Kidney (tissue), 14 donors: ENCODE data around the gene STEAP2. TPM values are rescaled to one million over a fixed set of nuclear protein-coding genes. Genes with fewer than 3 reads are reported as not detected.

Source experiments
- DNase-seq, 5 donors: peaks; one replicate each; pipeline ENCODE4 v3.0.0-alpha.2; 2013 to 2020
- FAIRE-seq: peaks from 2 replicates; lab custom pipeline; 2012; peaks lifted over from hg19 to GRCh38; lab: Jason Lieb, UNC
- H3K27ac ChIP-seq, 2 donors: one replicate each; pipeline ENCODE4 v1.7.0; 2013; ENCODE audit warnings: low read depth in 2 of 2, low read length in 2 of 2, inconsistent platforms in 1 of 2
- H3K27me3 ChIP-seq: one replicate; pipeline ENCODE4 v1.7.1; 2013; ENCODE audit warnings: low read length, inconsistent platforms; ENCODE audit not compliant: control insufficient read depth, insufficient read depth
- H3K36me3 ChIP-seq, 3 donors: one replicate each; pipeline versions ENCODE4 v1.7.0 to v1.7.1; 2013; ENCODE audit warnings: low read length in 3 of 3, control low read depth in 1 of 3, inconsistent platforms in 1 of 3; ENCODE audit not compliant: insufficient read depth in 3 of 3, control insufficient read depth in 2 of 3
- H3K4me1 ChIP-seq, 3 donors: one replicate each; pipeline versions ENCODE4 v1.7.0 to v1.7.1; 2013; ENCODE audit warnings: low read length in 3 of 3, inconsistent platforms in 1 of 3, low read depth in 1 of 3; ENCODE audit not compliant: control insufficient read depth in 2 of 3, insufficient read depth in 2 of 3
- H3K4me3 ChIP-seq, 3 donors: one replicate each; pipeline versions ENCODE4 v1.7.0 to v1.8.1; 2013; ENCODE audit warnings: low read length in 3 of 3, control low read depth in 1 of 3, inconsistent platforms in 1 of 3
- H3K9ac ChIP-seq, 3 donors: one replicate each; pipeline versions ENCODE4 v1.7.0 to v1.7.1; 2013; ENCODE audit warnings: low read length in 3 of 3, control low read depth in 1 of 3, inconsistent platforms in 1 of 3
- H3K9me3 ChIP-seq, 3 donors: one replicate each; pipeline versions ENCODE4 v1.7.0 to v1.7.1; 2013; ENCODE audit warnings: low read length in 3 of 3, control low read depth in 1 of 3, inconsistent platforms in 1 of 3; ENCODE audit not compliant: control insufficient read depth in 2 of 3, insufficient read depth in 1 of 3
- intact Hi-C: fragments of 100-400 bp; cut with DNase I; formaldehyde crosslinking; loops from one replicate; pipeline ENCODE4 v1.11.1; 2022
- polyA plus RNA-seq: library from polyadenylated mRNA; stranded (reverse); fragments of 350-450 nt; fragmentation: Illumina TruSeq; extraction: RNeasy Lipid Tissue Mini Kit (QIAGEN cat#74804); gene quantifications from one replicate; pipeline ENCODE4 v1.2.3, GENCODE V29; 2014; ENCODE audit warnings: low read depth, low replicate concordance; ENCODE audit not compliant: insufficient read depth
- total RNA-seq: library from RNA; stranded (reverse); fragmentation: NEBNext Ultra II Directional; extraction: Animal tissue kit (Norgen Biotek cat#: 25700); gene quantifications from one replicate; pipeline ENCODE4 v1.2.1, GENCODE V29; 2021
- TF ChIP-seq, protein P1 (sequence below): IDR thresholded peaks from 3 replicates; pipeline ENCODE4 v1.5.1; 2012; ENCODE audit warnings: mild to moderate bottlenecking, moderate library complexity, borderline replicate concordance; ENCODE audit not compliant: insufficient read depth; ENCODE audit errors: extremely low read depth
- donor health status: control.
- donor health status: control.
- donor health status: control.
- donor health status: control.
- donor health status: control.
- donor health status: DM: yes; HTN: yes; CAD: no.
- donor health status: Normal renal cell carcinoma (clear cell type).

STEAP2 gene
- total and polyA plus RNA-seq, 2 donors from 2014 or later, result 8.9 to 15.8 TPM

DNA sequence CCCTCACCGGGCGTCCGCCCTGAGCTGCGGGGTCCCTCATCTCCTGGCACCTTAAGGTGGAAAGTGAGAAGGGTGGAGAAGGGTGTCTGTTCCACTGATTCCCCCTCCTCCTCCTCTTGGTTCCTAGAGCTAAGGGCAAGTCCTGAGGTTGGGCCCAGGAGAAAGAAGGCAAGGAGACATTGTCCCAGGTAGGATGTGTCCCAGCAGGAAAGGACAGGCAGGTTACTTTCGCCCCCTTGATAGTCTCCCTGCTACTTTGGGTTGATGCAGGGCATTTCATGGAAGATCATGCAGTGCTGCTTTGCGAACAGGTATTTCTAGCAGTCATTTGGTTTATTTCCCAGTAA is 582 bp downstream of the STEAP2 start:
- H3K27ac ChIP-seq, result peak overlapping the region; percentile 86 to 88
- intact Hi-C loops, result no loop called here
- FAIRE-seq (no peak), DNase-seq (no peak)
- no peaks in the 10 kb centered on the region for H3K9me3 ChIP-seq
- no peaks in the 10 kb centered on the region for H3K36me3 ChIP-seq
- TF ChIP-seq, protein P1, sequence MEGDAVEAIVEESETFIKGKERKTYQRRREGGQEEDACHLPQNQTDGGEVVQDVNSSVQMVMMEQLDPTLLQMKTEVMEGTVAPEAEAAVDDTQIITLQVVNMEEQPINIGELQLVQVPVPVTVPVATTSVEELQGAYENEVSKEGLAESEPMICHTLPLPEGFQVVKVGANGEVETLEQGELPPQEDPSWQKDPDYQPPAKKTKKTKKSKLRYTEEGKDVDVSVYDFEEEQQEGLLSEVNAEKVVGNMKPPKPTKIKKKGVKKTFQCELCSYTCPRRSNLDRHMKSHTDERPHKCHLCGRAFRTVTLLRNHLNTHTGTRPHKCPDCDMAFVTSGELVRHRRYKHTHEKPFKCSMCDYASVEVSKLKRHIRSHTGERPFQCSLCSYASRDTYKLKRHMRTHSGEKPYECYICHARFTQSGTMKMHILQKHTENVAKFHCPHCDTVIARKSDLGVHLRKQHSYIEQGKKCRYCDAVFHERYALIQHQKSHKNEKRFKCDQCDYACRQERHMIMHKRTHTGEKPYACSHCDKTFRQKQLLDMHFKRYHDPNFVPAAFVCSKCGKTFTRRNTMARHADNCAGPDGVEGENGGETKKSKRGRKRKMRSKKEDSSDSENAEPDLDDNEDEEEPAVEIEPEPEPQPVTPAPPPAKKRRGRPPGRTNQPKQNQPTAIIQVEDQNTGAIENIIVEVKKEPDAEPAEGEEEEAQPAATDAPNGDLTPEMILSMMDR, result no peak
- peak overlapping the region; percentile 64 to 84 (median 68) for H3K4me3 ChIP-seq
- H3K27me3 ChIP-seq, result no peaks in the 10 kb centered on the region
- H3K4me1 ChIP-seq, result peaks cover 0 to 18% (median 0%) of the 10 kb centered on the region in 3 donors
- peak overlapping the region in 2 of 3 donors; percentile 45 to 81 for H3K9ac ChIP-seq

DNA sequence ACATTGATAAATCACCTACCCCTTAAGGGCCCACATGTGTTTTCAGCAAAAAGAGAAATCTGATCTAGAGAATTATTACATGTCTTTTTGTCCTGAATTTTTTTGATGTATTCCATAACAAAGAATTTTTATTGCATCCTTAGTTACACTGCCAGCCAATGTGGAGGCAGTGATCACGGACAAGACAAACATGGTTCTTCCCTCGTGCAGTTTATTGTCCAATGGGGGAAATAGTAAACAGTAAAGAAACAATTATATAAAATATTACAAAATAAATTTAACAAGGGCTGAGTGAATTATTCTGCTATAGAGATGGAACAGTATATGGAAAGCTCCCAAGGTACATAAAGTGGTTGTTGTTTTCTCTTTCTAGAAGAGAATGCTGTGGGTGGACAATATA is 2.0 kb downstream of the STEAP2 start:
- Histone ChIP-seq H3K9me3 (no peaks in the 10 kb centered on the region), H3K4me1 (peaks cover 0 to 18% (median 0%) of the 10 kb centered on the region in 3 donors), H3K27me3 (no peaks in the 10 kb centered on the region), H3K27ac (no peak overlapping the region), H3K36me3 (no peaks in the 10 kb centered on the region), H3K4me3 (no peak overlapping the region), H3K9ac (no peak overlapping the region)
- DNase-seq (no peak), FAIRE-seq (no peak)
- TF ChIP-seq, protein P1, result no peak
- intact Hi-C loops, result no loop called here

DNA sequence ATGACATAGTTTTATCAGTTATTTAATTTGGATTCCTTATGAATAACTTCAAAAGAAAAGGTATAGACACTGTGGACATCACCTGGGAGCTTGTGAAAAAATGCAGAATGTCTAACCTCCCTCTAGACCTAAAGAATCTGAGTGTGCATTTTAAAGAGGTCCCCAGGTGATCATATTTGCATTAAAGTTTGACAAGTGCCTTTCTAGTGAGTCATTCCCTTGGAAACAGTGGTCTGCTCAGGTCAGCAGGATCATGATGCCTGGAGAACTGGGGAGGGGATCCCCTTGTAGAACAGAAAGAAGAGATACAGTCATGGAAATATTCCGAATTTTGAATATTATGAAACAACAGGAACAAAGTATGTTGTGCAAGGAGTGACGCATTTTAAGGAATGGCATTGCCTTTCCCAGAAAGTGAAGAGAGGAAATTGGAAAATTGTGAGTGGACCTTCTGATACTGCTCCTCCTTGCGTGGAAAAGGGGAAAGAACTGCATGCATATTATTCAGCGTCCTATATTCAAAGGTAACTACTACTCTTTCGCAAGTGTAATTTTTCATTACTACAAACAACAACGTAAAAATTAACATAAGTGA is 4.6 kb downstream of the STEAP2 start:
- Histone ChIP-seq H3K36me3 (no peaks in the 10 kb centered on the region), H3K27me3 (no peaks in the 10 kb centered on the region), H3K9ac (no peak overlapping the region), H3K4me3 (no peak overlapping the region), H3K27ac (no peak overlapping the region), H3K9me3 (no peaks in the 10 kb centered on the region), H3K4me1 (peaks cover 0 to 13% (median 0%) of the 10 kb centered on the region in 3 donors)
- TF ChIP-seq, protein P1, result no peak
- intact Hi-C loops, result no loop called here
- no peak for DNase-seq
- FAIRE-seq, result no peak

DNA sequence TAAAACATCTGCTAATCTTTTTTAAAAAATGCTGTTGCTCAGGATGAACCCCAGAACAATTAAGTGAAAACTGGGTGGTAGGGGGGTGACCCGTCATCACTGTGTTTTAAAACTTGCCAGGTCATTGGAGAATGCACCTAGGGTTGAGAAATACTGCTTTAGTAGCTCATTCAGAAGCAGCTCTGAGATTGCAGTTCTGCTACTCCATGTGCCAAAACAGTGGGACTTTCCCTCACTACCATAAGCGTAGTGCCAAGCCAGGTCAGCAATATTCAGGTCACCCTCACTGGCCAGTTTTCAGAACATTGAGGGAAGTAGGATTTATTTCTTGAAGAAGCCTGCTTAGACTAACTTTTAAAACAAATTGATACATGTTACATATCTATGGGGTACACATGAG is 5.2 kb downstream of the STEAP2 start:
- intact Hi-C loops, result no loop called here
- Histone ChIP-seq H3K9ac (no peak overlapping the region), H3K4me1 (peaks cover 0 to 13% (median 0%) of the 10 kb centered on the region in 3 donors), H3K4me3 (no peak overlapping the region), H3K27ac (no peak overlapping the region), H3K27me3 (no peaks in the 10 kb centered on the region), H3K9me3 (no peaks in the 10 kb centered on the region), H3K36me3 (no peaks in the 10 kb centered on the region)
- no peak for FAIRE-seq
- TF ChIP-seq, protein P1, result no peak
- no peak for DNase-seq
